HepG2 (cell line): ENCODE data around the gene OSTF1. TPM values are rescaled to one million over a fixed set of nuclear protein-coding genes. Genes with fewer than 3 reads are reported as not detected.
A peak's percentile ranks its signal among the peaks of the same experiment; 100 is the strongest.

Source experiments
- ATAC-seq: fragments of 200-7000 bp; cut with Tn5 transposase; 3 replicates; pipeline ENCODE4 v1.9.1; 2020; ENCODE audit warnings: mild to moderate bottlenecking, moderate library complexity
- BruUV-seq: library from RNA; stranded (reverse); fragments of 400-500 nt; replicated peaks from 2 replicates; lab custom pipeline; 2021; lab: Mats Ljungman, UMichigan
- CTCF ChIA-PET: fragments of 300-600 bp; formaldehyde crosslinking; extraction: SDS; loops from one replicate; lab custom pipeline; 2021; ENCODE audit warnings: low total read pairs, inconsistent platforms, low intra/inter-chr PET ratio; lab: Yijun Ruan, JAX
- POLR2A ChIA-PET: fragments of 350-600 bp; sonication (Branson Sonifier 250); formaldehyde crosslinking; loops from one replicate; lab custom pipeline; 2020; ENCODE audit warnings: antibody characterized with exemption, inconsistent platforms; lab: Yijun Ruan, JAX
- DNase-seq: peaks from one replicate; pipeline ENCODE4 v3.0.0-alpha.2; 2015; ENCODE audit warnings: low spot score
- FAIRE-seq: peaks from 3 replicates; lab custom pipeline; 2011; peaks lifted over from hg19 to GRCh38; lab: Jason Lieb, UNC
- H2AFZ ChIP-seq: one replicate; pipeline ENCODE4 v1.6.1; 2011; ENCODE audit warnings: low read length, inconsistent platforms
- H3K27ac ChIP-seq: fragments of 300-600 bp; 3 replicates; pipeline ENCODE4 v1.8.0; 2011; ENCODE audit warnings: mixed run types, mild to moderate bottlenecking, mixed read lengths, low read length, inconsistent platforms; ENCODE audit not compliant: insufficient read depth; ENCODE audit errors: extremely low read length
- H3K27me3 ChIP-seq, 2 experiments: fragments of 200-600 bp in 1 of 2; 2 replicates in 1 of 2; 3 replicates in 1 of 2; pipeline versions ENCODE4 v1.6.0 to v1.8.0; 2011; ENCODE audit warnings: low read length in 2 of 2, mild to moderate bottlenecking in 2 of 2, moderate library complexity in 2 of 2, inconsistent platforms in 1 of 2; ENCODE audit not compliant: insufficient read depth in 2 of 2, control insufficient read depth in 1 of 2
- H3K36me3 ChIP-seq, 2 experiments: fragments of 200-600 bp in 1 of 2; replicated peaks in 1 of 2; 2 replicates in 1 of 2; 3 replicates in 1 of 2; pipeline versions ENCODE4 v1.5.1 to v1.8.0; 2011; ENCODE audit warnings: low read length in 2 of 2, inconsistent platforms in 1 of 2; ENCODE audit not compliant: insufficient read depth in 2 of 2, control insufficient read depth in 1 of 2
- H3K4me1 ChIP-seq: 2 replicates; pipeline ENCODE4 v1.5.1; 2012; ENCODE audit warnings: low read length, inconsistent platforms; ENCODE audit not compliant: insufficient read depth
- H3K4me2 ChIP-seq: 2 replicates; pipeline ENCODE4 v1.6.0; 2011; ENCODE audit warnings: low read depth, low read length, inconsistent platforms
- H3K4me3 ChIP-seq, 3 experiments: fragments of 200-600 bp in 1 of 3; sonication (generic), shearing (Covaris generic) in 1 of 3; replicated peaks in 1 of 3; 2 replicates each; pipeline ENCODE4 v1.5.1; 2011 to 2016; ENCODE audit warnings: low read length in 3 of 3, inconsistent platforms in 2 of 3, low read depth in 2 of 3, mild to moderate bottlenecking in 2 of 3, control low read depth in 1 of 3, mixed read lengths in 1 of 3; ENCODE audit not compliant: insufficient read depth in 1 of 3
- H3K79me2 ChIP-seq: one replicate; pipeline ENCODE4 v1.6.1; 2011; ENCODE audit warnings: low read length, inconsistent platforms; ENCODE audit not compliant: insufficient read depth
- H3K9ac ChIP-seq: 2 replicates; pipeline ENCODE4 v1.6.0; 2011; ENCODE audit warnings: mild to moderate bottlenecking, low read depth, low read length, inconsistent platforms; ENCODE audit not compliant: insufficient read depth
- H3K9me3 ChIP-seq: 2 replicates; pipeline ENCODE4 v1.5.1; 2012; ENCODE audit warnings: mild to moderate bottlenecking, low read length
- H4K20me1 ChIP-seq: 2 replicates; pipeline ENCODE4 v1.6.0; 2011; ENCODE audit warnings: inconsistent platforms, mild to moderate bottlenecking, low read length, moderate library complexity; ENCODE audit not compliant: insufficient read depth
- IKZF5 ChIP-seq: IDR thresholded peaks from 2 replicates; pipeline ENCODE4 v1.6.1; 2018; ENCODE audit warnings: missing genetic modification reagents, mild to moderate bottlenecking, missing compliant biosample characterization
- KDM2A ChIP-seq: sonication (generic); formaldehyde crosslinking; IDR thresholded peaks from 2 replicates; pipeline ENCODE4 v1.4.0; 2020; ENCODE audit warnings: low read depth, missing genetic modification reagents, borderline replicate concordance
- MAFG ChIP-seq: sonication (generic); formaldehyde crosslinking; IDR thresholded peaks from 2 replicates; pipeline ENCODE4 v1.5.1; 2020; ENCODE audit warnings: mild to moderate bottlenecking, missing genetic modification reagents
- MLXIP ChIP-seq: sonication (generic); formaldehyde crosslinking; IDR thresholded peaks from 2 replicates; pipeline ENCODE4 v1.9.0; 2021; ENCODE audit warnings: missing genetic modification reagents, borderline replicate concordance
- PAX8 ChIP-seq: sonication (generic); formaldehyde crosslinking; IDR thresholded peaks from 2 replicates; pipeline ENCODE4 v1.8.0; 2022; ENCODE audit warnings: mild to moderate bottlenecking, missing genetic modification reagents, borderline replicate concordance
- RAD21 ChIP-seq: fragments of 450-650 bp; formaldehyde crosslinking; IDR thresholded peaks from 2 replicates; pipeline ENCODE4 v1.5.0; 2020; ENCODE audit warnings: mild to moderate bottlenecking
- TFDP2 ChIP-seq: sonication (generic); formaldehyde crosslinking; IDR thresholded peaks from 2 replicates; pipeline ENCODE4 v1.4.0; 2020; ENCODE audit warnings: missing genetic modification reagents
- ZNF274 ChIP-seq: sonication (generic); formaldehyde crosslinking; IDR thresholded peaks from 2 replicates; pipeline ENCODE4 v1.5.1; 2020; ENCODE audit warnings: mild to moderate bottlenecking, missing genetic modification reagents
- ZNF326 ChIP-seq: sonication (generic); formaldehyde crosslinking; IDR thresholded peaks from 2 replicates; pipeline ENCODE4 v1.4.0; 2020; ENCODE audit warnings: missing genetic modification reagents, borderline replicate concordance
- ZNF329 ChIP-seq: sonication (generic); formaldehyde crosslinking; IDR thresholded peaks from 2 replicates; pipeline ENCODE4 v1.9.0; 2021; ENCODE audit warnings: low read depth, mild to moderate bottlenecking, missing genetic modification reagents
- ZNF580 ChIP-seq: IDR thresholded peaks from 2 replicates; pipeline ENCODE4 v1.6.1; 2016; ENCODE audit warnings: low read depth, borderline replicate concordance
- ZNF652 ChIP-seq: IDR thresholded peaks from 2 replicates; pipeline ENCODE4 v1.6.1; 2016; ENCODE audit warnings: low read depth, borderline replicate concordance
- WGBS: methylation state at CpG from one replicate; pipeline ENCODE4 v1.1.6; 2017; ENCODE audit warnings: low lambda C conversion rate; 5-methylcytosine and 5-hydroxymethylcytosine counted together
- in situ Hi-C: cut with HindIII; loops from 2 replicates; pipeline ENCODE4 v1.10.0; 2017; ENCODE audit warnings: low pct_unique_long_range_greater_than_20kb; ENCODE audit not compliant: extremely low pct_ligation_motif_present
- intact Hi-C: fragments of 100-400 bp; cut with micrococcal nuclease; formaldehyde crosslinking; loops from one replicate; pipeline ENCODE4 v1.10.0; 2022; ENCODE audit not compliant: unreplicated experiment
- polyA plus RNA-seq, 8 experiments: library from polyadenylated mRNA; depleted of rRNA in 3 of 8; stranded (reverse) in 7 of 8; unstranded in 1 of 8; fragments of >200 nt; fragmentation: Illumina TruSeq in 4 of 8; extraction: Trizol in 4 of 8; gene quantifications; 2 replicates each; pipeline versions ENCODE4 v1.2.1 to v1.2.3, GENCODE V29; 2011 to 2016; ENCODE audit warnings: low read depth in 4 of 8, missing spikeins in 1 of 8, mixed read lengths in 1 of 8; ENCODE audit not compliant: insufficient read depth in 1 of 8
- total RNA-seq, 5 experiments: library from RNA; depleted of rRNA; stranded (reverse); fragments of >200 nt; fragmentation: Illumina TruSeq; extraction: Trizol; gene quantifications; 2 replicates each; pipeline ENCODE4 v1.2.3, GENCODE V29; 2016; ENCODE audit warnings: low read depth in 1 of 5

OSTF1 gene
- total and polyA plus RNA-seq, 2 of the 13 experiments (the other 11 are each of a cell fraction or from before 2014, with no cell fraction given), result 16.8 to 39.0 TPM

GRCh38 chr9:75134495-75134894 is 46.2 kb downstream of the OSTF1 start:
- Histone ChIP-seq H3K9ac (no peak overlapping the region), H3K4me2 (no peak overlapping the region), H3K4me1 (no peaks in the 10 kb centered on the region), H3K27me3 (no peaks in the 10 kb centered on the region), H3K4me3 (no peak overlapping the region), H3K36me3 (peaks cover 4 to 42% of the 10 kb centered on the region in 2 experiments; a peak in 4 of 5 replicates), H3K9me3 (no peaks in the 10 kb centered on the region), H4K20me1 (no peaks in the 10 kb centered on the region), H3K27ac (no peak overlapping the region), H3K79me2 (no peaks in the 10 kb centered on the region), H2AFZ (no peak overlapping the region)
- BruUV-seq, result no TSS peak
- ChIA-PET POLR2A (no interaction called here), CTCF (no interaction called here)
- 50% methylated on average over 2 of the region's 2 CpGs for WGBS
- in situ Hi-C loops, result no loop called here
- TF ChIP-seq RAD21 (CRISPR knock-in tag), result no peak
- 0 out of 2 replicates have a peak, but pooled peaks have one; percentile 33 for TF ChIP-seq ZNF652
- FAIRE-seq (no peak), ATAC-seq (no peak), DNase-seq (no peak)
- intact Hi-C loops, result no loop called here

- Histone ChIP-seq H3K4me2 (no peak overlapping the region), H3K9me3 (no peaks in the 10 kb centered on the region), H2AFZ (no peak overlapping the region), H3K27ac (no peak overlapping the region), H3K27me3 (no peaks in the 10 kb centered on the region), H3K4me3 (no peak overlapping the region), H4K20me1 (no peaks in the 10 kb centered on the region), H3K9ac (no peak overlapping the region), H3K79me2 (no peaks in the 10 kb centered on the region), H3K36me3 (peaks cover 0 to 21% of the 10 kb centered on the region in 2 experiments; a peak in 3 of 5 replicates), H3K4me1 (no peaks in the 10 kb centered on the region)
- FAIRE-seq (no peak), ATAC-seq (no peak), DNase-seq (no peak)
- intact Hi-C loops (no loop called here), in situ Hi-C loops (no loop called here)
- ChIA-PET POLR2A (no interaction called here), CTCF (no interaction called here)
- WGBS, result 92% methylated on average over 1 of the region's 1 CpG
- no TSS peak for BruUV-seq
- TF ChIP-seq MLXIP (no peak), IKZF5 (CRISPR knock-in tag) (no peak), TFDP2 (CRISPR knock-in tag) (no peak), ZNF326 (no peak), PAX8 (CRISPR knock-in tag) (no peak), ZNF274 (CRISPR knock-in tag) (no peak), MAFG (CRISPR knock-in tag) (no peak), KDM2A (CRISPR knock-in tag) (no peak), ZNF329 (CRISPR knock-in tag) (no peak), ZNF580 (CRISPR knock-in tag) (no peak)
Observed at GRCh38 chr9:75138260-75139040, 50.1 kb downstream of the OSTF1 start.
